VCaP (cell line): Measurements from ENCODE around the gene C11orf54.

ENCODE experiments used
- H3K27ac ChIP-seq: fragments of 450-650 bp; 2 replicates; pipeline ENCODE4 v1.5.1; 2017
- CTCF ChIP-seq: fragments of 450-650 bp; conservative IDR thresholded peaks from 2 replicates; pipeline ENCODE4 v1.5.1; 2017; ENCODE audit warnings: mild to moderate bottlenecking, moderate library complexity

C11orf54 gene

DNA sequence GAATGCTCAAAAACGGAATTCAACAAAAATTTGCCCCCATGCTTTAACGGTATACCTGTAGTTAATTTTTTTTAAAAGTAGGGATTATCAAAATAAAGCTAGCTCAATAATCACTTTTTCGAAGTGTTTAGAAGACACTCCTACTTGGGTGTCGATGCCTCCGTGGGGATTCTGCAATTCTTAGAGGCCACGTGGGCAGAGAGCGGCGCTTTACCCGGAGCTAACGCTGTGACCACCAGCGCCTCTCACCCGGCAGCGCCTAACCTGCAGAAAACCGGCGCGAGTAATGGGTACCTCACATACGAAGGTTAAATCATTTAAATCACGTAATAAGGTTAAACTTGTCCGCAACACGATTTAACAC lies 760 bp upstream of the C11orf54 start:
- 0 out of 2 replicates have a peak, but pooled peaks have one; percentile 8 for TF ChIP-seq CTCF

GRCh38 chr11:93741882-93742226 lies 382 bp downstream of the C11orf54 start:
- peak overlapping the region; percentile 99 for H3K27ac ChIP-seq
- no peak for TF ChIP-seq CTCF

More for the DNA sequence above, 760 bp upstream of the C11orf54 start:
- H3K27ac ChIP-seq = peak overlapping the region; percentile 99

DNA sequence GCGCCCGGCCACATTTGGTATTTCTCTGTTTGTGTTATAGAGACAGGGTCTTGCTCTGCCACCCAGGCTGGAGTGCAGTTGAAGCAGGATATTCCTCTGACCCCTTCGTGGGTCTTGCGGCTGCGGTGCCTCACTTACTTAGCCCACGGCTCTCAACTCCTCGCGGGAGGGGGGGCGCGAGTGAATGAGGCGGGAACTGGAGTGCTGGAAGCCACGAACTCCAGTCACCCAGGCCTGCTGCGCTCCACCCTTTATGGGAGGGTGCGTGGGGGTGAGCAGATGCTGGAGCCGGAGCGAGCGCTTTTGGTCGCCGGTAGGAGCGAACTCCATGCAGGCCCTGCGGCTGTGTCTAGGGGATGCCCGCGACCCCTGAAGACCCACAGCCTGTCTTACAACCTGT lies 1.8 kb downstream of the C11orf54 start:
- H3K27ac ChIP-seq = peak overlapping the region; percentile 99
- TF ChIP-seq CTCF = no peak

GRCh38 chr11:93744669-93745004 lies 3.2 kb downstream of the C11orf54 start:
- peak overlapping the region; percentile 99 for H3K27ac ChIP-seq
- no peak for TF ChIP-seq CTCF

GRCh38 chr11:93745005-93745755 lies 3.7 kb downstream of the C11orf54 start:
- H3K27ac ChIP-seq = peak overlapping the region; percentile 99
- 0 out of 2 replicates have a peak, but pooled peaks have one; percentile 9 for TF ChIP-seq CTCF

DNA sequence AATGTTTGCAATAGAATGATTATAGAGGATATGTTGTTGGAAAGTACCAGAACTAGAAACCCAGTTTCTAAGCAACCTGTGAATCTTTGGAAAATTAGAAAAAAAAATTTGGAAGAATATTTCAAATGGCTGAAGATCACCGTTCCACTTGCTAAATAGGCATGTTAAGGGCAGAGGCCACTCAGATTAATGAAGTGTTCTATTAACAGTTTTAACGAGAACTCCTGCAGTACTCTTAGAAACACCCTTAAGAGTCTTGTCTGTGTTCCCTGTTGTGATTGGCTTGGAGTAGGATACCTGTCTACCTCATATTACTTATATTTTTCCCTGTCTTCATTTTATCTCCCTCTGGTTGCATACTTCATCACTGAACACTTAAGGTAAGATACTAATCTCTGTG lies 4.6 kb downstream of the C11orf54 start:
- H3K27ac ChIP-seq = peak overlapping the region; percentile 99
- TF ChIP-seq CTCF = no peak

GRCh38 chr11:93747122-93747521 lies 5.7 kb downstream of the C11orf54 start:
- peak overlapping the region; percentile 99 for H3K27ac ChIP-seq
- TF ChIP-seq CTCF = no peak
